Sigmoid colon (tissue), 7 donors: ENCODE data around the gene GATD1. TPM values are rescaled to one million over a fixed set of nuclear protein-coding genes. Genes with fewer than 3 reads are reported as not detected.
A peak's percentile ranks its signal among the peaks of the same experiment; 100 is the strongest.

Experiments
- DNase-seq: peaks from one replicate; pipeline ENCODE4 v3.0.0-alpha.2; 2019
- H3K27ac ChIP-seq, 4 donors: fragments of 200-600 bp; sonication (generic); one replicate each; pipeline ENCODE4 v1.5.1; 2016 to 2019; ENCODE audit warnings: mild to moderate bottlenecking in 1 of 4
- H3K27me3 ChIP-seq, 3 donors: fragments of 200-600 bp; sonication (generic); one replicate each; pipeline ENCODE4 v1.5.1; 2019; ENCODE audit warnings: mild to moderate bottlenecking in 1 of 3
- H3K36me3 ChIP-seq, 4 donors: fragments of 200-600 bp; sonication (generic); one replicate each; pipeline ENCODE4 v1.5.1; 2016 to 2019
- H3K4me1 ChIP-seq, 4 donors: fragments of 200-600 bp; sonication (generic); one replicate each; pipeline ENCODE4 v1.5.1; 2017 to 2019
- H3K4me3 ChIP-seq, 4 donors: fragments of 200-600 bp; sonication (generic); one replicate each; pipeline ENCODE4 v1.5.1; 2017 to 2019; ENCODE audit warnings: mild to moderate bottlenecking in 2 of 4, moderate library complexity in 1 of 4
- H3K9me3 ChIP-seq, 4 donors: fragments of 200-600 bp in 3 of 4; sonication (generic) in 3 of 4; one replicate each; pipeline versions ENCODE4 v1.5.1 to v1.6.1; 2013 to 2019
- EP300 ChIP-seq, 4 donors: sonication (generic); formaldehyde crosslinking; IDR thresholded peaks; one replicate each; pipeline ENCODE4 v1.6.1; 2017; ENCODE audit warnings: antibody characterized with exemption in 4 of 4
- POLR2A ChIP-seq, 2 donors: fragments of 450-650 bp; IDR thresholded peaks; one replicate each; pipeline ENCODE4 v1.6.1; 2016; ENCODE audit warnings: antibody characterized with exemption in 2 of 2, mild to moderate bottlenecking in 2 of 2, moderate library complexity in 2 of 2
- POLR2AphosphoS5 ChIP-seq, 4 donors: sonication (generic); formaldehyde crosslinking; IDR thresholded peaks; one replicate each; pipeline ENCODE4 v1.6.1; 2017; ENCODE audit warnings: antibody characterized with exemption in 4 of 4
- WGBS, 2 donors: extraction: QIAGEN DNeasy Blood & Tissue Kit; methylation state at CpG; one replicate each; pipeline ENCODE4 v1.1.7; 2013; 5-methylcytosine and 5-hydroxymethylcytosine counted together
- intact Hi-C: fragments of 100-400 bp; cut with DNase I; formaldehyde crosslinking; loops from one replicate; pipeline ENCODE4 v1.15.1; 2023
- polyA plus RNA-seq, 3 donors: library from polyadenylated mRNA; stranded (reverse); fragments of 200-250 nt; gene quantifications; one replicate each; pipeline ENCODE4 v1.2.3, GENCODE V29; 2013
- total RNA-seq, 4 donors: library from RNA; depleted of rRNA; stranded (reverse); fragments of >200 nt; gene quantifications; one replicate each; pipeline ENCODE4 v1.1.0, GENCODE V29; 2016
- TF ChIP-seq, protein P1 (sequence below), 4 experiments: fragments of 450-650 bp in 3 of 4; fragments of 200-600 bp in 1 of 4; IDR thresholded peaks; one replicate each; pipeline ENCODE4 v1.5.1; 2016 to 2019; ENCODE audit warnings: antibody characterized with exemption in 4 of 4, mild to moderate bottlenecking in 3 of 4, moderate library complexity in 2 of 4
- donor health status: healthy with polysubstance abuse.
- donor health status: Bipolar disorder and iron deficiency.
- donor health status: healthy.

GATD1 gene
- total and polyA plus RNA-seq, 7 donors, result 6.7 to 55.9 (median 15.7) TPM

DNA sequence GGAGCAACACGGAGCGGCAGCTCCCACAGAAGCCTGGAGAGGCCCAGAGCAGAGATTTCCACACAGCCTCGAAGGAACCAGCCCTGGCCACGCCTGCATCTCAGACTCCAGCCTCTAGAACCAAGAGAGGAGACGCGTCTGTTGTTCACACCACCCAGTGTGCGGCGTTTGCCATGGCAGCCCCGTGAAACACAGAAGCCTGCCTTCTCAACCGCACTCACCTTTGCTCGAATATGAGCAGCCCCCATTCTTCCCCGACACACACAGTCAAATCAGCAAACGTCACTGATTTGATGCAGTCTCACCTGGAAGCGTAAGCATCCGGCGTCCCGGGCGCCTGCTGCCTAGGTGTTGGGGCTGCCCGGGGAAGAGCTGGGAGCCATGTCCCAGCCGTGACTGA lies 44.2 kb downstream of the GATD1 start:
- WGBS, 2 donors, result 72 to 85% methylated on average over 20 of the region's 20 CpGs
- Histone ChIP-seq H3K4me1 (peaks cover 0 to 8% (median 5%) of the 10 kb centered on the region in 4 donors), H3K9me3 (no peaks in the 10 kb centered on the region), H3K27me3 (peaks cover 0 to 23% (median 5%) of the 10 kb centered on the region in 3 donors), H3K4me3 (no peak overlapping the region), H3K27ac (no peak overlapping the region), H3K36me3 (no peaks in the 10 kb centered on the region)
- intact Hi-C loops, result no loop called here
- DNase-seq, result no peak
- TF ChIP-seq POLR2A (IDR thresholded peaks at IDR 0.05) (no peak), POLR2AphosphoS5 (IDR thresholded peaks at IDR 0.05) (no peak), EP300 (IDR thresholded peaks at IDR 0.05) (no peak)
- TF ChIP-seq, protein P1, sequence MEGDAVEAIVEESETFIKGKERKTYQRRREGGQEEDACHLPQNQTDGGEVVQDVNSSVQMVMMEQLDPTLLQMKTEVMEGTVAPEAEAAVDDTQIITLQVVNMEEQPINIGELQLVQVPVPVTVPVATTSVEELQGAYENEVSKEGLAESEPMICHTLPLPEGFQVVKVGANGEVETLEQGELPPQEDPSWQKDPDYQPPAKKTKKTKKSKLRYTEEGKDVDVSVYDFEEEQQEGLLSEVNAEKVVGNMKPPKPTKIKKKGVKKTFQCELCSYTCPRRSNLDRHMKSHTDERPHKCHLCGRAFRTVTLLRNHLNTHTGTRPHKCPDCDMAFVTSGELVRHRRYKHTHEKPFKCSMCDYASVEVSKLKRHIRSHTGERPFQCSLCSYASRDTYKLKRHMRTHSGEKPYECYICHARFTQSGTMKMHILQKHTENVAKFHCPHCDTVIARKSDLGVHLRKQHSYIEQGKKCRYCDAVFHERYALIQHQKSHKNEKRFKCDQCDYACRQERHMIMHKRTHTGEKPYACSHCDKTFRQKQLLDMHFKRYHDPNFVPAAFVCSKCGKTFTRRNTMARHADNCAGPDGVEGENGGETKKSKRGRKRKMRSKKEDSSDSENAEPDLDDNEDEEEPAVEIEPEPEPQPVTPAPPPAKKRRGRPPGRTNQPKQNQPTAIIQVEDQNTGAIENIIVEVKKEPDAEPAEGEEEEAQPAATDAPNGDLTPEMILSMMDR (IDR thresholded peaks at IDR 0.05), result no peak

DNA sequence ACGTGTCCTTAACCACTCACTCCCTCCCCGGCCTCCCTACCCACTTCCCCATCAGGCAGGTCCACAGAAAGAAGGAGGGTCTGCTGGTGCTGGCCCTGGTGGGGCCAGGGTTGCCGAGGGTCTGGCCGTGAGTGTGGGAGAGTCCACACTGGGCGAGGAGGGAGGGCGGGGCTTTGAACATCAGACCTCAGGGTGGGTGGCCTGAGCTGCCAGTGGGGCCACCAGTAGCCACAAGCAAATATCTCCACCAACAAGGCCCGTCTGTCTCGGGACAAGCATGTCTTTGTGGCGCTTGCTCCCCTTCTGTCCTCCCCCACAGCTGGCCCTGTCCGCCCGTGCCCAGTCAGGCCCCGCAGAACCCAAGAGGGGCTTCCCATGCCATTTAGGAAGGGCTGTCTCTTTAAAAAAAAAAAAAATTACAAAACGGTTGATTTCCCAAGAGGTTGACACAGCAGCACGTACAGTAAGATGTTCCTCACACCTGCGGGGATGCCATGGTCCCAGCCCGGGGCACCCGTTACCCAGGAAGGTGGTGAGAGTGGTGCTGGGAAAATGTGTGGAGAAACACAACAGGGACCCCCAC lies 47.7 kb downstream of the GATD1 start:
- intact Hi-C loops, result loop anchor here (2.0 kb wide), 1 partner anchor 67 kb away; no protein-coding TSS in a partner anchor

DNA sequence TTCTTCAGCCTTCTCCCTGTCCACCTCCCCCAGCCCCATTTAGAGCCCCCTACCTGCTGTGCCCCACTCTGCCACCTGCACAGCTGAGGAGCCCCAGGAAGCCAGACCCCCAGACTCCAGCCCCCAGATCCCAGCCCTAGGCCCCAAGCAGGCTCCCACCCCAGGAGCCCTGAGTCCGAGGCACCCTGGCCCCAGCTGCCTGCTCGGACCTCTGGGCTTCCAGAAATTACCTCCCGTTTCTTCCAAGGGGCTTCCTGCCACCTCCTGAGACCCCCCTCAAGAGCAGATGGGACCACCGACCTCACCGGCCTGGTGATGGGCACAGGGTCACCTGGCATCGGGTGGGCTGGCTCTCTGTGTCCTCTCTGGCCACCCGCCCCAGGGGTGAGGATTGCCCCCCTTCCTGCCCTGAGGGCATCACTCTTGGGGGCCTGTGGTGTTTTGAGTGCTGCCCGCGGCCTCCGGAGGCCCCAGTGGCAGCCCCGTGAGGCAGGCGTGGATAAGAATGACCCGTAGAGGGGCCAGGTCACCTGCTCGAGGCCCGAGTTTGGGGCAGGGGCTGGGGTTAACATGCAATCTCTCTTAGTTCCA lies 48.3 kb downstream of the GATD1 start:
- intact Hi-C loops, result loop anchor here (2.0 kb wide), 1 partner anchor 66 kb away; no protein-coding TSS in a partner anchor
- H3K9me3 ChIP-seq, result no peaks in the 10 kb centered on the region
- 34 to 71% methylated on average over 15 of the region's 15 CpGs for whole genome bisulfite sequencing, 2 donors
- DNase-seq, result no peak
- H3K4me1 ChIP-seq, result peaks cover 0 to 30% (median 26%) of the 10 kb centered on the region in 4 donors
- peak overlapping the region in 1 of 4 donors; percentile 43 for H3K27ac ChIP-seq
- peaks cover 17 to 60% (median 41%) of the 10 kb centered on the region in 3 donors for H3K27me3 ChIP-seq
- no peak overlapping the region for H3K4me3 ChIP-seq
- no peaks in the 10 kb centered on the region for H3K36me3 ChIP-seq
- TF ChIP-seq, protein P1 (IDR thresholded peaks at IDR 0.05), result no peak
- no peak for TF ChIP-seq POLR2AphosphoS5 (IDR thresholded peaks at IDR 0.05)
- no peak for TF ChIP-seq POLR2A (IDR thresholded peaks at IDR 0.05)
- no peak for TF ChIP-seq EP300 (IDR thresholded peaks at IDR 0.05)

More for the DNA sequence above, 47.7 kb downstream of the GATD1 start:
- no peak overlapping the region for H3K4me3 ChIP-seq
- 14 to 50% methylated on average over 17 of the region's 17 CpGs for WGBS, 2 donors
- DNase-seq, result no peak
- no peaks in the 10 kb centered on the region for H3K36me3 ChIP-seq
- no peak overlapping the region for H3K27ac ChIP-seq
- no peak for TF ChIP-seq POLR2AphosphoS5 (IDR thresholded peaks at IDR 0.05)
- H3K4me1 ChIP-seq, result peaks cover 0 to 30% (median 26%) of the 10 kb centered on the region in 4 donors
- H3K9me3 ChIP-seq, result no peaks in the 10 kb centered on the region
- peaks cover 17 to 58% (median 36%) of the 10 kb centered on the region in 3 donors for H3K27me3 ChIP-seq

DNA sequence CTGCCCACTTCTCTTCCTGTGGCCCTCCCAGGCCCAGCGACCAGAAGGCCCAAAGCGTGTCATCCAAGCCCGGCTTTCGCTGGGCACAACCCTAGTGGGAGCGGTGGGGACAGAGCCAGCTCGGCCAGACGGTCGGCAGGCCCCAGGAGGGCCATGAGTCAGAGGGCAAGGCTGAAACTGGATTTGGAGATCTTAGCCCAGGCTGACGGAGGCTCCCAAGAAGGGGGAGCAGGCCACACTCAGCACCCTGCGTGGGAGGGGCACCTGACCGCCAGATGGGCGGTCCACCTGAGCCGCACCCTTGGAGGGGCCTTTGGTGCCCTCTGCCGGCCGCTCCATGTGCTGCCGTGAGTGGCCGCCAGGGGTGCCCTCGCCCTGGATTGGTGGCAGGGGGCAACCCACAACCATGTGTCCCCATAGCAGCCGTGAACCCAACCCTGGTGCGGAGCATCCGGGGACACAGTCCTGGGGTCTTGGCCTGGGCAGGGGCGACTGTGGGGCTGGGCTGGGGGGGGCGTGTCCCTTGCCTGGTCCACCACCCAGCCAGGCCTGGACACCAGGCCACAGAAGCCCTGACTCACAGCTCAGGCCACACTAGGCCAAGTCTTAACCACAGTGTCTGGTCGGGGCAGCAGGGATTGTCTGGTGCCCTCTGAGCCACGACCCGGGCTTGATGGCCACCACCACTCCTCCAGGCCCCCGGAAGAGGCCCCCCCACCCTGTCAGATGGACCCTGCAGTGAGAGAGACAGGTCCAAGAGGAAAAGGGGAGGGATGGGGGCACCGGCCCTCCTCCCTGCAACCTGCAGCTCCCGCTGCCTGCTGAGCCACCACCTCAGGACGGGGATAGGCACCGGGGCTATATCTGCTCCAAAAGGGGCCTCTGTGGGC lies 49.2 kb downstream of the GATD1 start:
- Histone ChIP-seq H3K4me1 (peaks cover 0 to 30% (median 26%) of the 10 kb centered on the region in 4 donors), H3K27me3 (peaks cover 17 to 62% (median 50%) of the 10 kb centered on the region in 3 donors), H3K27ac (peak overlapping the region in 2 of 4 donors; percentile 30 to 43), H3K9me3 (no peaks in the 10 kb centered on the region), H3K36me3 (no peaks in the 10 kb centered on the region), H3K4me3 (no peak overlapping the region)
- intact Hi-C loops, result loop anchor here (2.0 kb wide), 1 partner anchor 65 kb away; no protein-coding TSS in a partner anchor
- peak; percentile 92 for DNase-seq
- peak in 1 of 4 donors; percentile 51 for TF ChIP-seq POLR2AphosphoS5 (IDR thresholded peaks at IDR 0.05)
- TF ChIP-seq POLR2A (IDR thresholded peaks at IDR 0.05), result no peak
- TF ChIP-seq, protein P1 (IDR thresholded peaks at IDR 0.05), result peak; percentile 93 to 100 (median 96)
- WGBS, 2 donors, result 27 to 37% methylated on average over 31 of the region's 31 CpGs
